GM19395 (cell line): ENCODE results near the gene ADAM8.

Experiments used
- ATAC-seq: cut with Tn5 transposase; IDR thresholded peaks from one replicate; pipeline ENCODE4 v1.9.1; 2021; ENCODE audit warnings: mild to moderate bottlenecking, moderate library complexity; ENCODE audit not compliant: unreplicated experiment

ADAM8 gene

DNA sequence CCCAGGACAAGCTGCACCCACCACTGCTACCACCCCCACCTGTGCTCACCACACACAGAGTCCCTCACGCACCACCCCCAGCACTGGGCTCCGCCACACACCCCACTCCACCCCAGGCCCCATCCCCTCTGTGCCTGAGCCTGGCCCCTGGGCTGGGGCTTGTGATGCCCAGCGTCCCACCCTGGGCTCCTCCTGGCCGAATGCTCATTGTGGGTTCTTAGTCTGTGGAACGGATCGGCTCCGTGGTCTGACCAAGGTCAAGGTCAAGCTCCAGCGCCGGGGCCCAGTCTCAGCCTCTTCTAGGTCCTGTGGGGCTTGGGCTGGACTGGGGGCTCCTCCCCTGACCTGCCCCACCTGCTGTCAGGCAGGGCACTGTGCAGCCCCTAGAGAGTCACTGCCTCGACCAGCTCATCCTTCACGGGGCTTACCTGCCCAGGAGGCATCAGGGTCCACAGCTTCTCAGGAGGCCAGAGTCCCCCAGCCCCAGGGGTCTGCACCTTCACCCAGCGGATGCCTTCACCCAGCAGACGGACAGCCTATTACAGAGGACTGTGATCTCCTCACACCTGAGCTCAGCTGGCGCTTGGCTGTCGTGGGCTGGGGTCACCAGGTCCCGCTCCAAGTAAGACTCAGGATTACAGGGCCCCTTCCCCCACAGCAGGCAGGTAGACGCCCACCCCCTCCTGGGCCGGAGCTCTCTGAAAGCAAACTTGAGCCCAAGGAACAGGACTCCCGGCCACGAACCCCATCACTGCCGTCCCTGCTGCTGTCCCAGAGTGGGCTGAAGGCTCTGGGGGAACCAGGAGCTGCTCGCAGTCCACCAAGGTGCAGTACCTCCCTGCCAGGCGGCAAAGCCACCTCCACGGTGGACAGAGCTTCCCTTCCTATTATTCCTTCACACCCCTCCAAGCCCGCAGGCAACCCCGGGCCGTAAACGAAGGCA is 61.9 kb downstream of the ADAM8 start:
- no peak for ATAC-seq

DNA sequence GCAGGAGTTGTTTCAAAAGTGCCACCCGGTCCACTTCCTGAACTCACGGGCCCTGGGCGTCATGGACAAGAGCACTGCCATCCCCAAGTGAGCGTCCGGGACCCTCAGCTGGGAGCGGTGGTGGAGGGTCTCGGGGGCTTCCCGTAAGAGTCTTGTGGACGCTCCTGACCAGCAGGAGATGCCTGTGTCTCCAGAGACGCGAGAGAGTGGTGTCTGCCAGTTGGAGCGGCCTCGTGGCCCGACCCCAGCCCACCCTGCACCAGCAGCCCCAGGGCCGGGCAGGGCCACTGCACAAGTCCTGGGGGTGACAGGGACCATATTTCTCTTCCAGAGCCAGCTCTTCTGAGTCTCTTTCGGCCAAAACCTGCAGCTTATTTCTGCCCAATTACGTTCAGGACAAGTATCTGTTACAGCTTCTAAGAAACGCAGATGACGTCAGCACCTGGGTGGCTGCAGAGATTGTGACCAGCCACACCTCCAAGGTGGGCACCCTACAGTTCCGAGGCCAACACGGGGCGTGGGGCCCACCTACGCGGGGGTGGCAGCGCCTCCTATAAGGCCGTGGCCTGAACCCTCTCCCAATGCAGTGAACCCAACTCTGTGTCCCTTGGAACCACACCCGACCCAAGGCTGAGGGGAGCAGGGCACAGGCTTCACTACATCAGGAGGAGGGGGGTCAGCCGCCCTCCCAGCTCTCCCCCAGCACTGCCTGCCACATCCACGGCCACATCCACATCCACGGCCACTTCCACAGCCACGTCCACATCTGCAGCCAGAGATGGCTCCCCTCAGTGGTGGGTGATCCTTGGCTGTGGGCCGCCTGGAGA is 62.8 kb downstream of the ADAM8 start:
- ATAC-seq: no peak

DNA sequence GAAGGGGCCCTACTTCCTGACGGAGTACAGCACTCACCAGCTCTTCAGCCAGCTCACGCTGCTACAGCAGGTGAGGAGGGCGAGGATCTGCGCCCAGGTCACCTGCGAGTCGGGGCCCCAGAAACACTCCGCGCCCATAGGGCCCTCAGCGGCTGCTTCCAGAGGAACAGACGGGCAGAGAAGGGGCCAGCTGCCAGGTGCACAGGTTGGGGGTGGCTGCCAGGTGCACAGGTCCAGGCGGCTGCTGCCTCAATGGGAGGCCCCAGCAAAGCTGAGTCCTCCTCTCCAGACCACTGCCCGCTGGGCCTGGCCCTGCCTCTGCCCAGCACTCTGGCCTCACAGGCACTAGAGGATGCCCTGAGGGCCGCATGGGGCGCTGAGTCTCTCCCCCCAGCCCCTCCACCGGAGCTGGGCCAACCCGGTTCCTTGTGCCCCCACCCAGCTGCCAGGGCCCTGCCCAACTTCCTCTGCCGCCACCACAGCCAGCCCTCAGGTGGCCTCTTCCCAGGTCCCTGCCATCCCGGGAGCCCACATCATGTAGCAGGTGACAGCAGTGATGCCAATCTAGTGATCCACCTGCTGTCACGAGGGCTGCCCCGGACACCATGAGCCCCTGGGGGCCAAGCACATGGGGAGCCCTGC is 63.7 kb downstream of the ADAM8 start:
- ATAC-seq: no peak
